Sigmoid colon (tissue), 4 donors: Measurements from ENCODE around the gene PLCD3.

Source experiments
- POLR2A ChIP-seq, 2 donors: fragments of 450-650 bp; IDR thresholded peaks; one replicate each; pipeline ENCODE4 v1.6.1; 2016; ENCODE audit warnings: antibody characterized with exemption in 2 of 2, mild to moderate bottlenecking in 2 of 2, moderate library complexity in 2 of 2
- POLR2AphosphoS5 ChIP-seq, 4 donors: sonication (generic); formaldehyde crosslinking; IDR thresholded peaks; one replicate each; pipeline ENCODE4 v1.6.1; 2017; ENCODE audit warnings: antibody characterized with exemption in 4 of 4
- TF ChIP-seq, protein P1 (sequence below), 4 experiments: fragments of 450-650 bp in 3 of 4; fragments of 200-600 bp in 1 of 4; IDR thresholded peaks; one replicate each; pipeline ENCODE4 v1.5.1; 2016 to 2019; ENCODE audit warnings: antibody characterized with exemption in 4 of 4, mild to moderate bottlenecking in 3 of 4, moderate library complexity in 2 of 4

DNA sequence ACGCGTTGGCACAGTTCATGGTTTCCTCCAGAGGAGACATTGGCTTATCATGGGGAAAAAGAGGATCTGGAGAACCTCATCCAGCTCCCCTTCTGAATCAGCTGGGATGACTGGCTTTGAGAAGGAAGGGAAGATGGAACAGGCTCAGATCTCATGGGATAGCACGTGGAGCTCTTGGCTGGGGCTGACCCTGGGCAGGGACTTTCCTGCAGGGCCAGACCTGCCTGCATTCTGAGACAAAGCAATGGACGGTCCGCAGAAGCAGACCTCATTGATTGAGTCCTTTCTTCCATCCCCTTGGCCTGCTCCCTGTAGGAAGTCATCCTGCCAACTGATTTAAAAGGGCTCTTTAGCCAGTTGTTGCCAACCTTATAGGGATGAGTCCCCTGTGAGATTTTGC, 26.2 kb downstream of the PLCD3 start:
- TF ChIP-seq, protein P1, sequence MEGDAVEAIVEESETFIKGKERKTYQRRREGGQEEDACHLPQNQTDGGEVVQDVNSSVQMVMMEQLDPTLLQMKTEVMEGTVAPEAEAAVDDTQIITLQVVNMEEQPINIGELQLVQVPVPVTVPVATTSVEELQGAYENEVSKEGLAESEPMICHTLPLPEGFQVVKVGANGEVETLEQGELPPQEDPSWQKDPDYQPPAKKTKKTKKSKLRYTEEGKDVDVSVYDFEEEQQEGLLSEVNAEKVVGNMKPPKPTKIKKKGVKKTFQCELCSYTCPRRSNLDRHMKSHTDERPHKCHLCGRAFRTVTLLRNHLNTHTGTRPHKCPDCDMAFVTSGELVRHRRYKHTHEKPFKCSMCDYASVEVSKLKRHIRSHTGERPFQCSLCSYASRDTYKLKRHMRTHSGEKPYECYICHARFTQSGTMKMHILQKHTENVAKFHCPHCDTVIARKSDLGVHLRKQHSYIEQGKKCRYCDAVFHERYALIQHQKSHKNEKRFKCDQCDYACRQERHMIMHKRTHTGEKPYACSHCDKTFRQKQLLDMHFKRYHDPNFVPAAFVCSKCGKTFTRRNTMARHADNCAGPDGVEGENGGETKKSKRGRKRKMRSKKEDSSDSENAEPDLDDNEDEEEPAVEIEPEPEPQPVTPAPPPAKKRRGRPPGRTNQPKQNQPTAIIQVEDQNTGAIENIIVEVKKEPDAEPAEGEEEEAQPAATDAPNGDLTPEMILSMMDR (IDR thresholded peaks at IDR 0.05) = no peak
- peak in 2 of 4 donors; percentile 19 to 36 for TF ChIP-seq POLR2AphosphoS5 (IDR thresholded peaks at IDR 0.05)
- no peak for TF ChIP-seq POLR2A (IDR thresholded peaks at IDR 0.05)
